Measurements from ENCODE around the gene MYCBPAP.

The MYCBPAP gene

DNA sequence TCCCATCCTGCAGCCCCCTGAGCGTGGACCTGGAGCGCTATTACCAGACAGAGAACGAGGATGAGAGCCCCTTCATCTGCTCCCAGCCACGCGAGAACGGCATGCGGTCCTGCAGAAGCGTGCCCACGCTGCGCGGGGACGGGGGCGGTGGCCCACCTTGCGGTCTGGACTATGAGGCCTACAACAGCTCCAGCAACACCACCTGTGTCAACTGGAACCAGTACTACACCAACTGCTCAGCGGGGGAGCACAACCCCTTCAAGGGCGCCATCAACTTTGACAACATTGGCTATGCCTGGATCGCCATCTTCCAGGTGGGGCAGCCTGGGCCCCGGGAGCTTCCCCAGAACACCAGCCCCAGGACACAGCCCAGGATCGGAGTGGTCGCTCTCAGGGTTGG, 64.3 kb downstream of the MYCBPAP start:
- no peak for DNase-seq (ENCODE audit: low read depth)

DNA sequence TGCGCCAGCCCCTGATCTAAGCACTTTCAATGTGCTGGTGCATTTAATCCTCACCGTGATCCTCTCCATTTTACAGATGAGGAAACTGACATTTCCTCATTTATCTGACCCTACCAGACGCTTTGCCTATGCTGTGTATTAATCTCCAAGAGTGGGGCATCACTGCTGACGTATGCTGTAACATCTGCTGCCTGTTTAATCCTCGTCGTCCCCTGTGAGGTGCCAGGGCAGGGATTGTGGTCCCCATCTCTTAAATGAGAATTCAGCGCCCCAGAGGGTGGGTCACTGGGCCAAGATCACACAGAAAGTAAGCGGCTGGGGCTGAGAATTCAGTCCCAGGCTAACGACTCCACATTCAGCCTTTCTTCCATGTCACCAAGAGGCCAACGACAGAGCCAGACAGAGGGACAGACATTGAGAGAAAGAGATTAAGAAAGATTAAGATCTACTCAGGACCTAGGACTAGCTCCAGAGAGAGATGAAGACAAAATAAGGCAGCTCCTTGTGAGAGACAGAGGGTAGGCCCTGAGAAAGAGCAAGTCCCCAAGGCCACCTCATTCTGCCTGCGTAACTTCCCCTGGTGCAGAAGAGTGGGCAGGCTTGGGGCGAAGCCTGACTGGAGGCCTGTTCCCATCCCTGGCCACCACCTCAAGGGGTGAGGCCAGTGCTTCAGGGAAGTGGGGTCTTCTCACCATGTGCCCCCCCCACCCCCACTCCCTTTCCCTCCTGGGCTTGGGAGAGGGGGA, 65.8 kb downstream of the MYCBPAP start:
- no peak for DNase-seq (ENCODE audit: low read depth)

GRCh38 chr17:50575581-50576210, 67.5 kb downstream of the MYCBPAP start:
- no peak for DNase-seq (ENCODE audit: low read depth)

GRCh38 chr17:50576864-50577263, 68.6 kb downstream of the MYCBPAP start:
- no peak for DNase-seq (ENCODE audit: low read depth)

DNA sequence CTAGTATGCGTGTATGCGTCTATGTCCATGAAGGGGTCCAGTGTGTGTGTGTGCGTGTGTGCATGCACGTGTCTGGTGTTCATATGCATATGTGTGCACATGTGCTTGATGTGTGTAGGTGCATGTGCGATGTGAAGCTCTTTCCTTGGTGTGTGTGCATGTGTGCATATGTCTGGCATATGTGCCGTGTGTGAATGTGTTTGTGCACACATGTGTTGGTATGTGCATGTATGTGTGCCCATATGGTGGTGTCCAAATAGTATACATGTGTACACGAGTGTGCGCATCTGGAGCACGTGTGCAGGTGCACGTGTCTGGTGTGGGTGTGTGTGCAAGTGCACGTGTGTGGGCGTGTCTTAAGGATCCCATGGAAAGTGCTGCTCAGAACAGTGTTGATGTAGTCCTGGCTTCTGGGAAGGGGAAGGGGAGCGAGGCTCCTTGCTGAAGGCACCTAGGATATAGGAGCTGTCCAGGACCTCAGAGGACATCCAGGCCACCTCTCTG, 69.3 kb downstream of the MYCBPAP start:
- no peak for DNase-seq (ENCODE audit: low read depth)

- no peak for DNase-seq (ENCODE audit: low read depth)
These were observed 69.9 kb downstream of the MYCBPAP start for GRCh38 chr17:50578173-50578572.

GRCh38 chr17:50579399-50579798, 71.2 kb downstream of the MYCBPAP start:
- DNase-seq (ENCODE audit: low read depth): no peak

DNA sequence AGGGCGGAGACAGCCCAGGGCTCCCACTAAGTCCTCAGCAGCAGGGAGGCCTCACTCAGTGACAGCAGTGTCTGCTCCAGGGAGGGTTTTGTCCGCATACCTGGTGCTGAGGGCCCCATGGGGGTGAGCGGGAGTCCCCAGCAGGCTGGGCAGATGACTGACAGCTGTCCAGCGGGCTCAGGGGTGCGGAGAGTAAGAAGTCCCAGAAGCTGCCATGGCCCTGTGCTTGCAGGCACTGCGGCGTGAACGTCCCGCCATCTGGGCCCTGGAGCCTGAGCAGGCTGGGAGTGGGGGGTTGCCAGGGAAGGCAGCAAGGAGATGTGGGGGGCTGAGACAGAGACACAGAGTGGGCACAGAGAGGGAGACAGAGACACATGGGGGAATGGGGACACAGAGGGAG, 72.4 kb downstream of the MYCBPAP start:
- DNase-seq (ENCODE audit: low read depth): no peak
